Neuron (in vitro differentiated cells): ENCODE data around the gene SLC4A7.
"Not testable (repeated sequence)": the region's sequence is repeated elsewhere in the genome, so short reads cannot be mapped to it uniquely, and the experiment has no call there.

Experiments used
- H2AFZ ChIP-seq: one replicate; pipeline ENCODE4 v1.6.1; 2013; ENCODE audit warnings: low read depth, mild to moderate bottlenecking, inconsistent platforms, low read length, moderate library complexity
- H3K27me3 ChIP-seq: one replicate; pipeline ENCODE4 v1.6.1; 2013; ENCODE audit warnings: low read length; ENCODE audit not compliant: insufficient read depth
- H3K36me3 ChIP-seq: one replicate; pipeline ENCODE4 v1.6.1; 2013; ENCODE audit warnings: low read length; ENCODE audit not compliant: insufficient read depth
- H3K4me1 ChIP-seq: one replicate; pipeline ENCODE4 v1.6.1; 2013; ENCODE audit warnings: low read length; ENCODE audit not compliant: insufficient read depth
- H3K4me3 ChIP-seq: 2 replicates; pipeline ENCODE4 v1.5.1; 2013; ENCODE audit warnings: mild to moderate bottlenecking, low read length, moderate library complexity
- H3K9me3 ChIP-seq: one replicate; pipeline ENCODE4 v1.6.1; 2013; ENCODE audit warnings: low read length

Gene SLC4A7

DNA sequence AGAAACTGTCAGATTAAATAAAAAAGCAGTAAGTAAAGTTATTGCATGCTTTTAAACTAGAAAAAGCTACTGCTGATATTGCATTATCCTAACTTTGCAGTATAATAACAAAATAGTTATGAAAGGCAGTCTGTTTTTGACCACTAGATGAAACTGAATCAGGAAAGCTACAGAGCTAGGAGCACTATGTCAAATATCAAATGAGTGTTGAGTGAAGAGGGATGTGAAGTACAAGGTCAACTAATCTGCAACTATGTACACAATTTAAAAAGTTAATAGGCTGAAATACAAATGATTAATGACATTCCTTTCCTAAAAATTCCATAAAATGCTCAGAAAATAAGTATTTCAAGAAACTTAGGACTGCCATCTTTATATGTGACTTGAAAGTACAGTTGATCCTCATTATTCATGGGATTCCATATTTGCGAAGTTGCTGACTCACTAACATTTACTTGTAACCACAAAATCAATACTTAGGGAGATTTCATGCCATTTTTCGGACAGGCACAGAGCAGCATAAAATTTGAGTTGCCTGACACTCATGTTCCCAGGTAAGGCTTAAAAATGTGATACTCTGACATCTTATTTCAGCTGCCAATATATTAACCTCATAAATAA, 34.5 kb downstream of the SLC4A7 start:
- H2AFZ ChIP-seq: no peak overlapping the region
- H3K27me3 ChIP-seq: no peaks in the 10 kb centered on the region
- no peak overlapping the region for H3K4me3 ChIP-seq
- H3K9me3 ChIP-seq: no peaks in the 10 kb centered on the region
- peaks cover 22% of the 10 kb centered on the region for H3K36me3 ChIP-seq
- no peaks in the 10 kb centered on the region for H3K4me1 ChIP-seq

- not testable (repeated sequence) for H3K4me1 ChIP-seq, H3K27me3 ChIP-seq, H3K4me3 ChIP-seq, H2AFZ ChIP-seq
- Histone ChIP-seq H3K9me3 (peaks cover 17% of the 10 kb centered on the region), H3K36me3 (peaks cover 63% of the 10 kb centered on the region)
Measured at GRCh38 chr3:27442995-27443394, 41.2 kb downstream of the SLC4A7 start.

GRCh38 chr3:27438352-27438751, 45.8 kb downstream of the SLC4A7 start:
- not testable (repeated sequence) for H3K27me3 ChIP-seq, H3K4me1 ChIP-seq, H3K4me3 ChIP-seq, H2AFZ ChIP-seq
- H3K9me3 ChIP-seq: peaks cover 17% of the 10 kb centered on the region
- peaks cover 79% of the 10 kb centered on the region for H3K36me3 ChIP-seq

- H3K4me1 ChIP-seq: no peaks in the 10 kb centered on the region
- H3K36me3 ChIP-seq: peaks cover 78% of the 10 kb centered on the region
- no peaks in the 10 kb centered on the region for H3K27me3 ChIP-seq
- peaks cover 3% of the 10 kb centered on the region for H3K9me3 ChIP-seq
- no peak overlapping the region for H3K4me3 ChIP-seq
- H2AFZ ChIP-seq: no peak overlapping the region
Measured at GRCh38 chr3:27431116-27431515, 53.1 kb downstream of the SLC4A7 start.

- H3K4me3 ChIP-seq: no peak overlapping the region
- no peaks in the 10 kb centered on the region for H3K27me3 ChIP-seq
- peaks cover 3% of the 10 kb centered on the region for H3K9me3 ChIP-seq
- peaks cover 66% of the 10 kb centered on the region for H3K36me3 ChIP-seq
- H3K4me1 ChIP-seq: no peaks in the 10 kb centered on the region
- H2AFZ ChIP-seq: no peak overlapping the region
Measured at GRCh38 chr3:27429909-27430308, 54.3 kb downstream of the SLC4A7 start.

- H3K4me1 ChIP-seq: no peaks in the 10 kb centered on the region
- H3K36me3 ChIP-seq: peaks cover 63% of the 10 kb centered on the region
- H3K27me3 ChIP-seq: no peaks in the 10 kb centered on the region
- H3K4me3 ChIP-seq: no peak overlapping the region
- H2AFZ ChIP-seq: no peak overlapping the region
- H3K9me3 ChIP-seq: peaks cover 3% of the 10 kb centered on the region
Measured at GRCh38 chr3:27428446-27428845, 55.7 kb downstream of the SLC4A7 start.

- peaks cover 62% of the 10 kb centered on the region for H3K36me3 ChIP-seq
- H3K4me3 ChIP-seq: no peak overlapping the region
- peaks cover 3% of the 10 kb centered on the region for H3K9me3 ChIP-seq
- H3K27me3 ChIP-seq: no peaks in the 10 kb centered on the region
- no peaks in the 10 kb centered on the region for H3K4me1 ChIP-seq
- no peak overlapping the region for H2AFZ ChIP-seq
Measured at GRCh38 chr3:27426926-27427325, 57.3 kb downstream of the SLC4A7 start.

- Histone ChIP-seq H3K27me3 (no peaks in the 10 kb centered on the region), H2AFZ (no peak overlapping the region), H3K9me3 (peaks cover 3% of the 10 kb centered on the region), H3K36me3 (peaks cover 59% of the 10 kb centered on the region), H3K4me1 (no peaks in the 10 kb centered on the region), H3K4me3 (no peak overlapping the region)
Measured at GRCh38 chr3:27425896-27426565, 58.2 kb downstream of the SLC4A7 start.

- H3K36me3 ChIP-seq: peaks cover 59% of the 10 kb centered on the region
- H2AFZ ChIP-seq, H3K27me3 ChIP-seq, H3K4me3 ChIP-seq, H3K4me1 ChIP-seq, H3K9me3 ChIP-seq: not testable (repeated sequence)
Measured at GRCh38 chr3:27424812-27425521, 59.2 kb downstream of the SLC4A7 start.

- Histone ChIP-seq H3K9me3 (no peaks in the 10 kb centered on the region), H3K4me1 (no peaks in the 10 kb centered on the region), H3K4me3 (no peak overlapping the region), H3K36me3 (peaks cover 62% of the 10 kb centered on the region), H3K27me3 (no peaks in the 10 kb centered on the region), H2AFZ (no peak overlapping the region)
Measured at GRCh38 chr3:27423463-27423862, 60.7 kb downstream of the SLC4A7 start.

- H3K36me3 ChIP-seq: peaks cover 65% of the 10 kb centered on the region
- no peaks in the 10 kb centered on the region for H3K27me3 ChIP-seq
- H2AFZ ChIP-seq: no peak overlapping the region
- no peak overlapping the region for H3K4me3 ChIP-seq
- H3K9me3 ChIP-seq: no peaks in the 10 kb centered on the region
- H3K4me1 ChIP-seq: no peaks in the 10 kb centered on the region
Measured at GRCh38 chr3:27422617-27423016, 61.6 kb downstream of the SLC4A7 start.

DNA sequence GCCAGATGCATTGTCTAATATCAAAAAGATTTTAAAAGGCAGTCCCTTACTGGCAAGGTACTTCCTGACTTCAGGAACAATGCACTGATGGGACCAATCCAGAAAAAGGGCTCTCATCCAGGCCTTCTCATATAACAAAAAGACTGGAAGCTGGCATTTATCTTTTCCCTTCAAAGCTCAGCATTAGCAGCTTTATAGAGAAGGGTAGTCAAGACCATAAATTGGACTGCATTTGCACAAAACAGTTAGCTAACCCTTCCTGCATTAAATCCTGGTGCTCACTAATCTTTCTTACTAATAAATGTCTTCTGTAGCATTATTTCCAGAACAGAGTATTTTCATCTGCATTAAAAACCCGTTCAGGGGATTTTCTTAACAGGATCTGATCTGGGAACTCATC, 69.0 kb downstream of the SLC4A7 start:
- H3K4me1 ChIP-seq: no peaks in the 10 kb centered on the region
- H3K9me3 ChIP-seq: no peaks in the 10 kb centered on the region
- no peak overlapping the region for H2AFZ ChIP-seq
- no peak overlapping the region for H3K4me3 ChIP-seq
- H3K27me3 ChIP-seq: no peaks in the 10 kb centered on the region
- peaks cover 62% of the 10 kb centered on the region for H3K36me3 ChIP-seq

DNA sequence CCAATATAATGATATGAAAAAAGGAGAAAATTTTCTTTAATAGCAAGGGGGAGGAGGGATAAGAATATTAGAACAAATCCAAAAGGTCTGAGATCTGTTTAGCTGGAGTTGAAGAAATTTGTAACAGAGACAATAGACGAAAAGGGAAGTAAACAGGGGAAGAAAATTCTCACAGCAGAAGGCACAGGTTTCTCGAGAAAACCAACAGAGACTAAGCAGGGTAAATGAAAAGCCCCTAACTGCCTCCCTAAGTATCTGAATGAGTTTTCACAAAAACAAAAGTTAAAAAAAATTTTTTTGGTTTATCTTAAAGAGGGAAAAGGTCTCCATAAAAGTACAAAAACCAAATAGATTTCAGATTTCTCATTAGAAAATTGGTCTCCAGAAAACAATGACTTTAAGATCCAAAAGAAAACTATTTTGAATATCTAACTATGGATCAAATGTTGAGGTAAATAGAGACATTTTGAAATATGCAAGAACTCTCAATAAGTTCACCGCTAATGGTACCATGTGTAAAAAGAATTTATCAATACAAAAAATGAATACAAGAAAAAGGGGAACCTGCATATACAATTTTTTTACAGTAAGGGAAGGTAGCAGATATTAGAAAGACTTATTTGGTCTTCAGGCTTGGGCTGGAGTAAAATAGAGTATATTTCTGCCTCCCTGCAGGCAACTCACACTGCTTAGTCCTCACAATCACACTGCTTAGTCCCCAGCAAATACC, 91.1 kb downstream of the SLC4A7 start:
- H3K27me3 ChIP-seq: no peaks in the 10 kb centered on the region
- H3K9me3 ChIP-seq: no peaks in the 10 kb centered on the region
- H3K4me3 ChIP-seq: no peak overlapping the region
- no peak overlapping the region for H2AFZ ChIP-seq
- H3K36me3 ChIP-seq: peaks cover 60% of the 10 kb centered on the region
- no peaks in the 10 kb centered on the region for H3K4me1 ChIP-seq
